GM21576 (cell line): ENCODE measurements around the gene MRPS24.
"Not testable (repeated sequence)": the region's sequence is repeated elsewhere in the genome, so short reads cannot be mapped to it uniquely, and the experiment has no call there.

Experiments
- ATAC-seq: cut with Tn5 transposase; IDR thresholded peaks from one replicate; pipeline ENCODE4 v1.9.1; 2021; ENCODE audit warnings: mild to moderate bottlenecking, moderate library complexity; ENCODE audit not compliant: unreplicated experiment

Gene MRPS24

GRCh38 chr7:43869006-43869866 is at the start of gene MRPS24:
TSS of gene MRPS24 (minus strand) at chr7:43869517. CDS start at chr7:43869495, 22 bp downstream.
- peak; percentile 87 for ATAC-seq

GRCh38 chr7:43915907-43916306 is 46.6 kb upstream of the MRPS24 start:
- ATAC-seq: no peak

- ATAC-seq: no peak
Measured at GRCh38 chr7:43914795-43915194, 45.5 kb upstream of the MRPS24 start.

GRCh38 chr7:43906331-43907010 is 37.2 kb upstream of the MRPS24 start, which contains the start of gene URGCP:
TSS of gene URGCP (minus strand) at chr7:43906596. CDS start at chr7:43906575, 21 bp downstream.
- peak; percentile 71 for ATAC-seq

- peak; percentile 29 for ATAC-seq
Measured at GRCh38 chr7:43905956-43906330, 36.6 kb upstream of the MRPS24 start.

GRCh38 chr7:43905209-43905946 is 36.1 kb upstream of the MRPS24 start:
- ATAC-seq: no peak

- no peak for ATAC-seq
Measured at GRCh38 chr7:43904533-43905208, 35.4 kb upstream of the MRPS24 start.

GRCh38 chr7:43902542-43903054 is 33.3 kb upstream of the MRPS24 start:
- ATAC-seq: no peak

GRCh38 chr7:43898571-43898970 is 29.3 kb upstream of the MRPS24 start:
- ATAC-seq: not testable (repeated sequence)

- no peak for ATAC-seq
Measured at GRCh38 chr7:43895847-43896415, 26.6 kb upstream of the MRPS24 start.

GRCh38 chr7:43891069-43891955 is 22.0 kb upstream of the MRPS24 start:
- no peak for ATAC-seq

- ATAC-seq: no peak
Measured at GRCh38 chr7:43890468-43890867, 21.2 kb upstream of the MRPS24 start.

GRCh38 chr7:43888993-43889945 is 20.0 kb upstream of the MRPS24 start:
- ATAC-seq: no peak

GRCh38 chr7:43884617-43885016 is 15.3 kb upstream of the MRPS24 start:
- no peak for ATAC-seq

- ATAC-seq: no peak
Measured at GRCh38 chr7:43884209-43884608, 14.9 kb upstream of the MRPS24 start.

- ATAC-seq: no peak
Measured at GRCh38 chr7:43880596-43880995, 11.3 kb upstream of the MRPS24 start.

- ATAC-seq: no peak
Measured at GRCh38 chr7:43879477-43879876, 10.2 kb upstream of the MRPS24 start.

GRCh38 chr7:43878867-43879266 is 9.6 kb upstream of the MRPS24 start:
- no peak for ATAC-seq
